Coronary artery (tissue), 2 donors: ENCODE measurements around the gene ELMOD1.

Experiments
- DNase-seq: peaks from one replicate; pipeline ENCODE4 v3.0.0-alpha.2; 2017; ENCODE audit warnings: low spot score
- H3K27ac ChIP-seq, 2 donors: fragments of 200-600 bp; sonication (generic); one replicate each; pipeline ENCODE4 v1.5.1; 2016 to 2019
- H3K4me3 ChIP-seq: fragments of 200-600 bp; sonication (generic); 2 replicates; pipeline ENCODE4 v1.5.1; 2016; ENCODE audit warnings: mild to moderate bottlenecking, moderate library complexity
- CTCF ChIP-seq: fragments of 200-600 bp; sonication (generic); IDR thresholded peaks from one replicate; pipeline ENCODE4 v1.5.1; 2019; ENCODE audit warnings: antibody characterized with exemption

Gene ELMOD1

GRCh38 chr11:107713009-107713408 lies 122.1 kb downstream of the ELMOD1 start:
- Histone ChIP-seq H3K27ac (no peak overlapping the region), H3K4me3 (no peak overlapping the region)
- TF ChIP-seq CTCF, result no peak
- no peak for DNase-seq
